Endothelial cell of umbilical vein (primary cell): ENCODE data around the gene UBE2I.
"Not testable (repeated sequence)": the region's sequence is repeated elsewhere in the genome, so short reads cannot be mapped to it uniquely, and the experiment has no call there.

ENCODE experiments used
- EZH2 ChIP-seq: IDR thresholded peaks from 2 replicates; pipeline ENCODE4 v1.6.1; 2012; ENCODE audit warnings: borderline replicate concordance, low read depth, mild to moderate bottlenecking, moderate library complexity, low read length, inconsistent platforms; ENCODE audit not compliant: severe bottlenecking
- FOS ChIP-seq: IDR thresholded peaks from 2 replicates; pipeline ENCODE4 v1.6.1; 2011; ENCODE audit warnings: mild to moderate bottlenecking, low read length, moderate library complexity, borderline replicate concordance; ENCODE audit not compliant: insufficient read depth
- GATA2 ChIP-seq: IDR thresholded peaks from 2 replicates; pipeline ENCODE4 v1.7.0; 2011; ENCODE audit warnings: low read depth, mild to moderate bottlenecking, moderate library complexity, mixed read lengths, low read length; ENCODE audit not compliant: insufficient read length, insufficient read depth
- JUN ChIP-seq: IDR thresholded peaks from 2 replicates; pipeline ENCODE4 v1.6.1; 2011; ENCODE audit warnings: borderline replicate concordance, low read depth; ENCODE audit not compliant: insufficient read length, insufficient read depth
- MYC ChIP-seq: IDR thresholded peaks from one replicate; pipeline ENCODE4 v1.6.1; 2011; ENCODE audit warnings: mild to moderate bottlenecking, low read depth, low read length
- POLR2A ChIP-seq: IDR thresholded peaks from 2 replicates; pipeline ENCODE4 v1.6.1; 2012; ENCODE audit warnings: low read depth, mild to moderate bottlenecking, control low read depth, low read length
- POLR2AphosphoS5 ChIP-seq: IDR thresholded peaks from 2 replicates; pipeline ENCODE4 v1.6.1; 2012; ENCODE audit warnings: low read depth, mild to moderate bottlenecking, control low read depth, low read length, moderate library complexity; ENCODE audit not compliant: insufficient read depth
- TF ChIP-seq, protein P1 (sequence below), 2 donors: IDR thresholded peaks; 1 replicate in 1 of 2; 2 replicates in 1 of 2; pipeline ENCODE4 v1.5.1; 2011; ENCODE audit warnings: low read length in 2 of 2, mild to moderate bottlenecking in 2 of 2, moderate library complexity in 2 of 2, control low read depth in 1 of 2, inconsistent platforms in 1 of 2, low read depth in 1 of 2; ENCODE audit not compliant: insufficient read depth in 1 of 2; ENCODE audit errors: extremely low read depth in 1 of 2
- TF ChIP-seq, protein P2 (sequence below): IDR thresholded peaks from 2 replicates; pipeline ENCODE4 v1.6.1; 2011; ENCODE audit not compliant: insufficient read depth, insufficient read length

DNA sequence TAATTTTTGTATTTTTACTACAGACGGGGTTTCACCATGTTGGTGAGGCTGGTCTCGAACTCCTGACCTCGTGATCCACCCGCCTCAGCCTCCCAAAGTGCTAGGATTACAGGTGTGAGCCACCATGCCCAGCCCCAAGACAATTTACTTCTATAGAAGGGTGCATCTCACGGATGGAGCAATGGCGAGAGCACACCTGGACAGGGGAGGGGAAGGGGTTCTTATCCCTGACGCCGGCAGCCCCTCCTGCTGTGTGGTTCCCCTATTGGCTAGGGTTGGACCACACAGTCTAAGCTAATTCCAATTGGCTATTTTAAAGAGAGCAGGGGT is 12.8 kb upstream of the UBE2I start:
- TF ChIP-seq, protein P1, sequence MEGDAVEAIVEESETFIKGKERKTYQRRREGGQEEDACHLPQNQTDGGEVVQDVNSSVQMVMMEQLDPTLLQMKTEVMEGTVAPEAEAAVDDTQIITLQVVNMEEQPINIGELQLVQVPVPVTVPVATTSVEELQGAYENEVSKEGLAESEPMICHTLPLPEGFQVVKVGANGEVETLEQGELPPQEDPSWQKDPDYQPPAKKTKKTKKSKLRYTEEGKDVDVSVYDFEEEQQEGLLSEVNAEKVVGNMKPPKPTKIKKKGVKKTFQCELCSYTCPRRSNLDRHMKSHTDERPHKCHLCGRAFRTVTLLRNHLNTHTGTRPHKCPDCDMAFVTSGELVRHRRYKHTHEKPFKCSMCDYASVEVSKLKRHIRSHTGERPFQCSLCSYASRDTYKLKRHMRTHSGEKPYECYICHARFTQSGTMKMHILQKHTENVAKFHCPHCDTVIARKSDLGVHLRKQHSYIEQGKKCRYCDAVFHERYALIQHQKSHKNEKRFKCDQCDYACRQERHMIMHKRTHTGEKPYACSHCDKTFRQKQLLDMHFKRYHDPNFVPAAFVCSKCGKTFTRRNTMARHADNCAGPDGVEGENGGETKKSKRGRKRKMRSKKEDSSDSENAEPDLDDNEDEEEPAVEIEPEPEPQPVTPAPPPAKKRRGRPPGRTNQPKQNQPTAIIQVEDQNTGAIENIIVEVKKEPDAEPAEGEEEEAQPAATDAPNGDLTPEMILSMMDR (IDR thresholded peaks at IDR 0.05; ENCODE audit: extremely low read depth in 1 of 2, insufficient read depth in 1 of 2, low read depth in 1 of 2, low read length in 2 of 2) = not testable (repeated sequence)
- not testable (repeated sequence) for TF ChIP-seq POLR2AphosphoS5, POLR2A, EZH2, MYC, FOS, JUN, GATA2
- TF ChIP-seq, protein P2, sequence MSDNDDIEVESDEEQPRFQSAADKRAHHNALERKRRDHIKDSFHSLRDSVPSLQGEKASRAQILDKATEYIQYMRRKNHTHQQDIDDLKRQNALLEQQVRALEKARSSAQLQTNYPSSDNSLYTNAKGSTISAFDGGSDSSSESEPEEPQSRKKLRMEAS = not testable (repeated sequence)
